ENCODE data around the gene GAL3ST3. TPM values are rescaled to one million over a fixed set of nuclear protein-coding genes. Genes with fewer than 3 reads are reported as not detected.
A peak's percentile ranks its signal among the peaks of the same experiment; 100 is the strongest.

The GAL3ST3 gene
- total RNA-seq, 1 donor = not detected

DNA sequence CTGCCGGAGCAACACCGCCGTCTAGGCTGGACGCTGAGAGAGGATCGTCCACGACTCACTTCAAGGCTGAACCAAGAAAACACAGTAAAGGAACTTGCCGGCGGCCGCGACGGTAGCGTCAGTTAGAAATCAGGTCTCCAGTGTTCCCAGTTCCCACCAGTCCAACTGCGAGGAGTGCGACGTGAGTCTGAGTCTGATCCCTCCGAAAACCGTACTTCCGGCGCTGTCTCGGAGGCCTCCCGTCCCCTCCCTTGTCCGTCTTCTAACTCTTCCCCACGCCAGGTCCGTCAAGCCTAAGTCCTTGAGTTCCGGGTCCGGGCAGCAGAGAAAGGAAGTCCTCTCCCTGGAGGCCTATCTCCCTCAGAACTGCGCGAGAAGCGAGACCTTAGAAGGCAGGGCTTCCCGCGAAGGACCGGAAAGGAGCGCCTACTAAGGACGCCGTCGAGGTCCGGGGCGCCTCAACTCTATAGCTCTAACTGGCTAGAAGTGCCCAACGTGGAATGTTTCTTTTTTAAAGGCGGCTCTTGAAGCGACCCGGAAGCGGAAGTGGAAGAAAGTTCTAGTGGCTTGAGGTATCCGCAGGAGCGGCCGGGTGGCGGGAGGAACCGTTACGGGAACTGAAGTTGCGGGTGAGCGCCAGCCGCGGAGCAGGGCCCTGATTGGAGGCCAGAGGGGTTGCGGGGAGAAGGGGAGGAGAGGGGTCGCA is 46.9 kb downstream of the GAL3ST3 start, which contains the start of the genes BANF1 and EIF1AD:
BANF1 (plus strand) TSS at position 562 of the 706 bp plus-strand sequence. CDS start 748 bp downstream, outside the sequence.
EIF1AD (minus strand) TSS at position 216 of the 706 bp plus-strand sequence. CDS start 1,768 bp downstream, outside the sequence.
- Histone ChIP-seq H4K20me1 (ENCODE audit: insufficient read depth, low read length) (peaks cover 7% of the 10 kb centered on the region), H3K4me2 (ENCODE audit: insufficient read depth, low read length) (peak within 1 kb of the TSS; percentile 90), H3K36me3 (ENCODE audit: insufficient read depth, low read length) (peaks cover 46% of the 10 kb centered on the region), H3K27me3 (ENCODE audit: insufficient read depth, low read length) (no peaks in the 10 kb centered on the region), H3K4me1 (ENCODE audit: insufficient read depth, low read length) (peaks cover 7% of the 10 kb centered on the region), H3K9me3 (ENCODE audit: low read depth, low read length) (no peaks in the 10 kb centered on the region), H3K79me2 (ENCODE audit: insufficient read depth, low read length) (peaks cover 51% of the 10 kb centered on the region), H3K27ac (ENCODE audit: low read depth, low read length) (peak within 1 kb of the TSS; percentile 93), H3K4me3 (ENCODE audit: insufficient read depth, low read length) (peak within 1 kb of the TSS; percentile 95), H2AFZ (ENCODE audit: low read length) (peak within 1 kb of the TSS; percentile 98)
- DNase-seq (ENCODE audit: insufficient read length, low spot score, missing footprints) = peak; percentile 99
- TF ChIP-seq, protein P1, sequence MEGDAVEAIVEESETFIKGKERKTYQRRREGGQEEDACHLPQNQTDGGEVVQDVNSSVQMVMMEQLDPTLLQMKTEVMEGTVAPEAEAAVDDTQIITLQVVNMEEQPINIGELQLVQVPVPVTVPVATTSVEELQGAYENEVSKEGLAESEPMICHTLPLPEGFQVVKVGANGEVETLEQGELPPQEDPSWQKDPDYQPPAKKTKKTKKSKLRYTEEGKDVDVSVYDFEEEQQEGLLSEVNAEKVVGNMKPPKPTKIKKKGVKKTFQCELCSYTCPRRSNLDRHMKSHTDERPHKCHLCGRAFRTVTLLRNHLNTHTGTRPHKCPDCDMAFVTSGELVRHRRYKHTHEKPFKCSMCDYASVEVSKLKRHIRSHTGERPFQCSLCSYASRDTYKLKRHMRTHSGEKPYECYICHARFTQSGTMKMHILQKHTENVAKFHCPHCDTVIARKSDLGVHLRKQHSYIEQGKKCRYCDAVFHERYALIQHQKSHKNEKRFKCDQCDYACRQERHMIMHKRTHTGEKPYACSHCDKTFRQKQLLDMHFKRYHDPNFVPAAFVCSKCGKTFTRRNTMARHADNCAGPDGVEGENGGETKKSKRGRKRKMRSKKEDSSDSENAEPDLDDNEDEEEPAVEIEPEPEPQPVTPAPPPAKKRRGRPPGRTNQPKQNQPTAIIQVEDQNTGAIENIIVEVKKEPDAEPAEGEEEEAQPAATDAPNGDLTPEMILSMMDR (IDR thresholded peaks at IDR 0.05; ENCODE audit: extremely low read depth, low read depth, low read length) = no peak

DNA sequence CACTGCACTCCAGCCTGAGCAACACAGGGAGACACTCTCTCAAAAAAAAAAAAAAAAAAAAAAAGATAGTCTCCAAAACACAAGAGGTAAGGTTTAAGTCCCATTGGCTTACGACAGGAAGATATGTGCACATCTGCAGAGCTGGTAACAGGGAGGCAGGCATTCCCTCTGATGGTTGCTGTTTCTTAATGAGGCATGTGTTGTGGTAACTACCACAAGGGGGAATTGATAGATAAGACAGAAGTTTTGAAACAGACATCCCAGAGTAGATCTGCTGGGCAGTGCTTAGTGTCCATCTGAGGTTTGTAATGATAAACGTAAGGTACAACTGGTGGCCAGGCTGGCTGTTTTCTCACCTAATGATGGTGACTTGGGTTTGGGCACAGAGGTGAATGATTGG is 51.7 kb downstream of the GAL3ST3 start:
- Histone ChIP-seq H3K27ac (ENCODE audit: low read depth, low read length) (no peak overlapping the region), H3K4me3 (ENCODE audit: insufficient read depth, low read length) (no peak overlapping the region), H3K4me1 (ENCODE audit: insufficient read depth, low read length) (no peaks in the 10 kb centered on the region), H2AFZ (ENCODE audit: low read length) (no peak overlapping the region), H4K20me1 (ENCODE audit: insufficient read depth, low read length) (peaks cover 7% of the 10 kb centered on the region), H3K36me3 (ENCODE audit: insufficient read depth, low read length) (peaks cover 40% of the 10 kb centered on the region), H3K79me2 (ENCODE audit: insufficient read depth, low read length) (peaks cover 33% of the 10 kb centered on the region), H3K4me2 (ENCODE audit: insufficient read depth, low read length) (no peak overlapping the region), H3K9me3 (ENCODE audit: low read depth, low read length) (no peaks in the 10 kb centered on the region), H3K27me3 (ENCODE audit: insufficient read depth, low read length) (no peaks in the 10 kb centered on the region)
- peak; percentile 80 for DNase-seq (ENCODE audit: insufficient read length, low spot score, missing footprints)
- TF ChIP-seq, protein P1 (IDR thresholded peaks at IDR 0.05; ENCODE audit: extremely low read depth, low read depth, low read length) = no peak

DNA sequence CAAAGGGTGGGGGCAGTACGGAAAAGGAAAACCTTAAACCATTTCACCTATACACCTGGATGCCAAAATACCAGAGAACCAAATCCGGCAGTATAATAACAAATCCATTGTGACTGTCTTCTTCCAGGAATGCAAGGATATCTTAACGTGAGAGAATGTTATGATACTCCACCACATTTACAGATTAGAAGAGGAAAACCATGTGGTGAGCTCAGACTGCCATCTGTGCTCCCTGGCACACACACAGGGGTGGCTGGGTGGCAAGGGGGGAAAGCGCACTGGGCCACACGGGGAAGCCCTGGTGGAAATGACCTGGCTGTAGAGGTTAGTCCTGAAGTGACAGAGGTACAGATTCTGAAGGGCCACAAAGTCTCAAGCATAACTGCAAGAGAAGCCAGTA is 56.9 kb downstream of the GAL3ST3 start:
- H3K79me2 ChIP-seq (ENCODE audit: insufficient read depth, low read length) = no peaks in the 10 kb centered on the region
- no peaks in the 10 kb centered on the region for H4K20me1 ChIP-seq (ENCODE audit: insufficient read depth, low read length)
- TF ChIP-seq, protein P1 (IDR thresholded peaks at IDR 0.05; ENCODE audit: extremely low read depth, low read depth, low read length) = no peak
- H3K4me1 ChIP-seq (ENCODE audit: insufficient read depth, low read length) = no peaks in the 10 kb centered on the region
- no peak overlapping the region for H3K4me3 ChIP-seq (ENCODE audit: insufficient read depth, low read length)
- H3K4me2 ChIP-seq (ENCODE audit: insufficient read depth, low read length) = no peak overlapping the region
- H2AFZ ChIP-seq (ENCODE audit: low read length) = no peak overlapping the region
- peak; percentile 67 for DNase-seq (ENCODE audit: insufficient read length, low spot score, missing footprints)
- H3K9me3 ChIP-seq (ENCODE audit: low read depth, low read length) = no peaks in the 10 kb centered on the region
- H3K36me3 ChIP-seq (ENCODE audit: insufficient read depth, low read length) = peaks cover 6% of the 10 kb centered on the region
- no peak overlapping the region for H3K27ac ChIP-seq (ENCODE audit: low read depth, low read length)
- no peaks in the 10 kb centered on the region for H3K27me3 ChIP-seq (ENCODE audit: insufficient read depth, low read length)

Other genes with a start within 250 kb of the GAL3ST3 start
- gene SNX32, start 215.2 kb downstream of the GAL3ST3 start, total RNA-seq = 1.1 and 1.5 TPM in 2 replicates
- 607 and 704 TPM in 2 replicates for gene CFL1, start 191.0 kb downstream of the GAL3ST3 start, total RNA-seq
- gene MUS81, start 188.7 kb downstream of the GAL3ST3 start, total RNA-seq = 50.1 and 53.6 TPM in 2 replicates
- gene EFEMP2, start 176.4 kb downstream of the GAL3ST3 start, total RNA-seq = 81.6 and 94.8 TPM in 2 replicates
- gene CTSW, start 169.3 kb downstream of the GAL3ST3 start, total RNA-seq = not detected in 2 replicates
- 129 and 151 TPM in 2 replicates for gene FIBP, start 160.7 kb downstream of the GAL3ST3 start, total RNA-seq
- gene CCDC85B, start 158.5 kb downstream of the GAL3ST3 start, total RNA-seq = 42.4 and 47.0 TPM in 2 replicates
- gene FOSL1, start 148.8 kb downstream of the GAL3ST3 start, total RNA-seq = 13.0 and 13.8 TPM in 2 replicates
- 30.9 and 32.9 TPM in 2 replicates for gene C11orf68, start 130.1 kb downstream of the GAL3ST3 start, total RNA-seq
- gene DRAP1, start 129.7 kb downstream of the GAL3ST3 start, total RNA-seq = 170 and 190 TPM in 2 replicates
- gene TSGA10IP, start 103.7 kb downstream of the GAL3ST3 start, total RNA-seq = not detected in 2 replicates
- gene SART1, start 87.4 kb downstream of the GAL3ST3 start, total RNA-seq = 22.4 and 25.3 TPM in 2 replicates
- gene EIF1AD, start 47.0 kb downstream of the GAL3ST3 start, total RNA-seq = 28.6 and 31.2 TPM in 2 replicates
- 14.5 and 14.7 TPM in 2 replicates for gene BANF1, start 46.7 kb downstream of the GAL3ST3 start, total RNA-seq
- gene CST6, start 37.2 kb downstream of the GAL3ST3 start, total RNA-seq = 1.8 and 2.9 TPM in 2 replicates
- gene CATSPER1, start 22.7 kb downstream of the GAL3ST3 start, total RNA-seq = not detected in 2 replicates
- gene SF3B2, start 3.2 kb upstream of the GAL3ST3 start, total RNA-seq = 131 and 164 TPM in 2 replicates
- gene PACS1, start 21.1 kb upstream of the GAL3ST3 start, total RNA-seq = 38.0 and 39.8 TPM in 2 replicates
- gene KLC2, start 208.5 kb upstream of the GAL3ST3 start, total RNA-seq = 21.7 and 33.9 TPM in 2 replicates
- gene RAB1B, start 219.5 kb upstream of the GAL3ST3 start, total RNA-seq = 75.3 and 75.4 TPM in 2 replicates
- gene CNIH2, start 229.0 kb upstream of the GAL3ST3 start, total RNA-seq = under 0.01 TPM in 1 of 2 replicates, not detected in the other
- gene YIF1A, start 240.0 kb upstream of the GAL3ST3 start, total RNA-seq = 165 and 182 TPM in 2 replicates
- 0.29 and 0.36 TPM in 2 replicates for gene TMEM151A, start 242.7 kb upstream of the GAL3ST3 start, total RNA-seq

Data from osteoblast (primary cell).